GM23248 (cell line): ENCODE data around the gene DUSP21.

Experiments
- EZH2 ChIP-seq: fragments of 200-600 bp; sonication (generic); IDR thresholded peaks from 2 replicates; pipeline ENCODE4 v1.6.1; 2018; ENCODE audit warnings: antibody characterized with exemption, mild to moderate bottlenecking; ENCODE audit not compliant: insufficient read depth, poor library complexity, severe bottlenecking
- EZH2phosphoT487 ChIP-seq: fragments of 200-600 bp; sonication (generic); IDR thresholded peaks from 2 replicates; pipeline ENCODE4 v1.6.1; 2018; ENCODE audit warnings: antibody characterized with exemption, moderate library complexity, mild to moderate bottlenecking, low read depth; ENCODE audit not compliant: insufficient read depth

- TF ChIP-seq EZH2phosphoT487, result no peak
- no peak for TF ChIP-seq EZH2
Measured at GRCh38 chrX:44876767-44877166, 32.9 kb downstream of the DUSP21 start.
